ENCODE results near the gene FOXO3. TPM values are rescaled to one million over a fixed set of nuclear protein-coding genes. Genes with fewer than 3 reads are reported as not detected.

Gene FOXO3
- total and polyA plus RNA-seq, 2 of the 8 experiments (the other 6 are each of a cell fraction or from before 2014, with no cell fraction given), result 13.1 to 19.3 TPM

- Histone ChIP-seq H3K14ac (ENCODE audit: insufficient read length) (no peak overlapping the region), H2AFZ (ENCODE audit: low read length) (no peak overlapping the region), H2BK15ac (ENCODE audit: low read length) (no peak overlapping the region), H4K20me1 (replicated peaks in 1 of 2; ENCODE audit: control insufficient read depth in 1 of 2, insufficient read depth in 2 of 2, low read length in 2 of 2) (peaks cover 2 to 4% of the 10 kb centered on the region in 2 experiments), H3K23me2 (ENCODE audit: low read depth, low read length) (no peaks in the 10 kb centered on the region), H3K4me3 (ENCODE audit: extremely low read depth in 1 of 4, insufficient read depth in 2 of 4, low read depth in 3 of 4, low read length in 4 of 4) (no peak overlapping the region), H4K8ac (ENCODE audit: extremely low read depth, insufficient read depth, low read length) (no peak overlapping the region), H3K4me2 (ENCODE audit: insufficient read depth in 1 of 2, low read depth in 2 of 2, low read length in 2 of 2) (no peak overlapping the region), H2AK5ac (ENCODE audit: low read depth, low read length) (no peak overlapping the region), H2BK120ac (replicated peaks; ENCODE audit: low read depth, low read length) (no peak overlapping the region), H3K79me1 (ENCODE audit: low read depth, low read length) (no peaks in the 10 kb centered on the region; the same call in 1 of the 2 replicates), H4K91ac (replicated peaks; ENCODE audit: insufficient read length, low read length) (no peak overlapping the region), H3K27ac (ENCODE audit: low read depth, low read length) (no peak overlapping the region), H3K79me2 (ENCODE audit: control insufficient read depth in 1 of 2, insufficient read depth in 2 of 2, low read length in 2 of 2) (peaks cover 3 to 90% of the 10 kb centered on the region in 2 experiments), H3K4me1 (replicated peaks in 1 of 4; ENCODE audit: control insufficient read depth in 3 of 4, insufficient read depth in 4 of 4, low read length in 3 of 4) (peaks cover 5 to 13% (median 10%) of the 10 kb centered on the region in 4 experiments; a peak in 6 of 7 replicates), H4K5ac (ENCODE audit: insufficient read length, low read depth, low read length) (no peak overlapping the region), H3K4ac (replicated peaks; ENCODE audit: insufficient read length, low read depth, low read length) (no peak overlapping the region), H3K36me3 (ENCODE audit: control insufficient read depth in 2 of 4, insufficient read depth in 4 of 4, low read length in 3 of 4) (no peaks in the 10 kb centered on the region), H3K23ac (ENCODE audit: insufficient read length) (no peak overlapping the region), H3K9me3 (ENCODE audit: insufficient read depth in 2 of 2, low read depth in 1 of 2, low read length in 1 of 2) (no peaks in the 10 kb centered on the region), H3K18ac (ENCODE audit: extremely low read depth, low read length) (no peak overlapping the region), H3K27me3 (replicated peaks in 1 of 4; ENCODE audit: control insufficient read depth in 3 of 4, extremely low read depth in 1 of 4, insufficient read depth in 3 of 4, low read length in 3 of 4) (no peaks in the 10 kb centered on the region), H3K9ac (replicated peaks in 1 of 4; ENCODE audit: extremely low read depth in 1 of 4, low read depth in 3 of 4, low read length in 3 of 4) (no peak overlapping the region), H2BK12ac (ENCODE audit: low read depth, low read length) (no peak overlapping the region), H2BK20ac (ENCODE audit: low read length) (no peak overlapping the region), H2BK5ac (ENCODE audit: low read depth, low read length) (no peak overlapping the region), H3K56ac (replicated peaks; ENCODE audit: insufficient read length, low read depth, low read length) (no peak overlapping the region)
- TF ChIP-seq CBX8 (IDR thresholded peaks at IDR 0.05; ENCODE audit: borderline replicate concordance, low read depth, low read length) (no peak), CHD2 (IDR thresholded peaks at IDR 0.05; ENCODE audit: low read length) (no peak), POLR2A (IDR thresholded peaks at IDR 0.05; ENCODE audit: control extremely low read depth in 1 of 2, low read depth in 2 of 2, low read length in 2 of 2) (no peak), EP300 (IDR thresholded peaks at IDR 0.05; ENCODE audit: borderline replicate concordance in 1 of 2, low read depth in 2 of 2, low read length in 2 of 2) (no peak), CREB1 (IDR thresholded peaks at IDR 0.05) (no peak), SIRT6 (IDR thresholded peaks at IDR 0.05; ENCODE audit: low read length) (no peak)
- no peak for FAIRE-seq
- ChIA-PET CTCF (ENCODE audit: partially characterized antibody) (interaction anchor here (0.7 to 1.1 kb wide), 3 partner anchors 8 to 10 kb away, joined by 3 to 4 read pairs (median 3); no protein-coding TSS in a partner anchor), POLR2A (ENCODE audit: partially characterized antibody) (no interaction called here)
- WGBS, 2 experiments (ENCODE audit: extremely low coverage in 1 of 2, insufficient coverage in 1 of 2, insufficient read length in 1 of 2, insufficient replicate concordance in 2 of 2, low coverage in 1 of 2, low lambda C conversion rate in 2 of 2, missing lambda C conversion rate in 1 of 2), result 82% methylated on average over 2 of the region's 2 CpGs; no CpG with 5 or more reads in 1 of the 2 experiments
- DNase-seq (ENCODE audit: low read depth in 1 of 2, low spot score in 2 of 2), result no peak
Observed at GRCh38 chr6:108580646-108581045, 19.9 kb downstream of the FOXO3 start.
